SU-DHL-6 (cell line): ENCODE data around the gene SERPINA3.

Source experiments
- CTCF ChIP-seq: fragments of 200-600 bp; sonication (generic); IDR thresholded peaks from one replicate; pipeline ENCODE4 v1.5.1; 2017; ENCODE audit warnings: antibody characterized with exemption, mild to moderate bottlenecking, low read length, moderate library complexity; ENCODE audit not compliant: insufficient read depth, poor library complexity, severe bottlenecking
- EZH2phosphoT487 ChIP-seq: fragments of 200-600 bp; sonication (generic), shearing (Covaris generic); conservative IDR thresholded peaks from 2 replicates; pipeline ENCODE4 v1.6.1; 2018; ENCODE audit warnings: mild to moderate bottlenecking, antibody characterized with exemption, low read length, moderate library complexity, mixed read lengths

GRCh38 chr14:94612174-94612573 is at the start of gene SERPINA3:
- TF ChIP-seq CTCF (no peak), EZH2phosphoT487 (no peak)
